ENCODE results near the gene GABARAPL1. TPM values are rescaled to one million over a fixed set of nuclear protein-coding genes. Genes with fewer than 3 reads are reported as not detected.

The GABARAPL1 gene
- total RNA-seq, 2 donors from 2014 or later = 104 to 110 TPM

DNA sequence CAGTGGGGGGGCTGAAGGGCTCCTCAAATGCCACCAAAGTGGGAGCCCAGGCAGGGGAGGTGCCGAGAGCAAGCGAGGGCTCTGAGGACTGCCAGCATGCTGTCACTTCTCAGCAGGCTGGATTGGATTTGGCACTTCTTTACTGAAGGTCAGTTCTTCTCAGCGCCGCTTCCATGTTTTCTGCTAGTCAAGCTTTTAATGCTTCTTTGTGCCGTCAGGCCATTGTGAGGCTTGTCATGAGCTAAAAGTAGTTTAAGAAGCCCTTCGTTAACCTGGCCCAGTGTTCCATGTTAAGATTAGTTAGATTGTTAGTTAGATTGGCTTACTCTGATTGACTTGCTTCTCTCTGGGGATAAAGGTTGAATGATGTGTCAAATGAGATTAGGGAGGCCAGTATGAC is 13.4 kb downstream of the GABARAPL1 start:
- Mint-ChIP-seq H3K4me3 (no peak overlapping the region), H3K27ac (no peak overlapping the region), H3K4me1 (peaks cover 8% of the 10 kb centered on the region), H3K27me3 (no peaks in the 10 kb centered on the region), H3K36me3 (ENCODE audit: low read depth) (peaks cover 8% of the 10 kb centered on the region)
- no peak for DNase-seq
- ATAC-seq = no peak
- H3K9me3 ChIP-seq (ENCODE audit: control insufficient read depth, low read length, poor library complexity, severe bottlenecking) = no peaks in the 10 kb centered on the region

DNA sequence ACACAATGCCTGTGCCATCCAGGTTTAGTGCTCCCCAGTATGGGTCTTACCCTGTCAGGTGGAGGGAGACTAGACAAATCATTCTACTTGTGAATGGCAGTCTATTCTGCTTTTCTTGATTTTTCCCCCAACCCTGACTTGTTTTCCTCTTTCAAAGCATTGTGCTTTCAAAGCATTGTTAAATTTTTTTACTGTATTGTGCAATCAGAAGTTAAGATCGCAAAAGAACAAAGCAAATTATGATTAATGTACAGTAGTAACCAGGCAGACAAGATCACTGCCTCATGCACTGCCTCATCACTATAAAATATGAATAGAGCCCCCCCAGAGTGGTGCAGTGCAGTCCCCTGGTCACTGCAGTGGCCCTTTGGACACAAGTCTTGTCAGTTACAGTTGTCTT is 14.1 kb downstream of the GABARAPL1 start:
- DNase-seq (no peak), ATAC-seq (no peak)
- no peaks in the 10 kb centered on the region for H3K9me3 ChIP-seq (ENCODE audit: control insufficient read depth, low read length, poor library complexity, severe bottlenecking)
- no peaks in the 10 kb centered on the region for H3K27me3 Mint-ChIP-seq
- peaks cover 3% of the 10 kb centered on the region for H3K36me3 Mint-ChIP-seq (ENCODE audit: low read depth)
- H3K4me1 Mint-ChIP-seq = peaks cover 8% of the 10 kb centered on the region
- H3K27ac Mint-ChIP-seq = no peak overlapping the region
- H3K4me3 Mint-ChIP-seq = no peak overlapping the region

GRCh38 chr12:10227648-10228047 is 15.0 kb downstream of the GABARAPL1 start:
- no peak for DNase-seq
- ATAC-seq = no peak
- H3K9me3 ChIP-seq (ENCODE audit: control insufficient read depth, low read length, poor library complexity, severe bottlenecking) = no peaks in the 10 kb centered on the region
- no peaks in the 10 kb centered on the region for H3K36me3 Mint-ChIP-seq (ENCODE audit: low read depth)
- H3K4me3 Mint-ChIP-seq = no peak overlapping the region
- H3K27me3 Mint-ChIP-seq = no peaks in the 10 kb centered on the region
- H3K4me1 Mint-ChIP-seq = peaks cover 8% of the 10 kb centered on the region
- no peak overlapping the region for H3K27ac Mint-ChIP-seq

DNA sequence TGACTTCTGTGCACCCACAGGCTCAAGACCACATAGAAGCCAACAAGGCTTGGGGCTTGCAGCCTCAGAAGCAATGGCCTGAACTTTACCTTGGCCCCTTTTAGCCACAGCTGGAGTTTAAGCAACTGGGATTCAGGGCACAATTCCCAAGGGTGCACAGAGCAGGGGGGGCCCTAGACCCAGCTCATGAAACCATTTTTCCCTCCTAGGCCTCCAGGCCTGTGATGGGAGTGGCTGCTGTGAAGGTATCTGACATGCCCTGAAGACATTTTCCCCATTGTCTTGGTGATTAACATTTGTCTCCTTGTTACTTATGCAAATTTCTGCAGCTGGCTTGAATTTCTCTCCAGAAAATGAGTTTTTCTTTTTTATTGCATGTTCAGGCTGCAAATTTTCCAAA is 21.9 kb downstream of the GABARAPL1 start:
- no peaks in the 10 kb centered on the region for H3K9me3 ChIP-seq (ENCODE audit: control insufficient read depth, low read length, poor library complexity, severe bottlenecking)
- no peak overlapping the region for H3K27ac Mint-ChIP-seq
- DNase-seq = no peak
- peaks cover 9% of the 10 kb centered on the region for H3K27me3 Mint-ChIP-seq
- no peaks in the 10 kb centered on the region for H3K36me3 Mint-ChIP-seq (ENCODE audit: low read depth)
- no peak for ATAC-seq
- H3K4me1 Mint-ChIP-seq = no peaks in the 10 kb centered on the region
- no peak overlapping the region for H3K4me3 Mint-ChIP-seq

- no peak overlapping the region for H3K4me3 Mint-ChIP-seq
Observed at GRCh38 chr12:10235761-10236631, 23.3 kb downstream of the GABARAPL1 start.

GRCh38 chr12:10236720-10237119 is 24.0 kb downstream of the GABARAPL1 start:
- no peaks in the 10 kb centered on the region for H3K9me3 ChIP-seq (ENCODE audit: control insufficient read depth, low read length, poor library complexity, severe bottlenecking)
- Mint-ChIP-seq H3K27me3 (peaks cover 15% of the 10 kb centered on the region), H3K4me3 (no peak overlapping the region), H3K36me3 (ENCODE audit: low read depth) (no peaks in the 10 kb centered on the region), H3K4me1 (no peaks in the 10 kb centered on the region), H3K27ac (no peak overlapping the region)
- ATAC-seq = no peak
- no peak for DNase-seq

More at GRCh38 chr12:10235761-10236631, 23.3 kb downstream of the GABARAPL1 start:
- H3K27me3 Mint-ChIP-seq = peaks cover 12% of the 10 kb centered on the region
- no peaks in the 10 kb centered on the region for H3K36me3 Mint-ChIP-seq (ENCODE audit: low read depth)
- peak in 2 of 3 donors; percentile 18 to 25 for DNase-seq
- no peaks in the 10 kb centered on the region for H3K4me1 Mint-ChIP-seq
- ATAC-seq = peak; percentile 61
- no peaks in the 10 kb centered on the region for H3K9me3 ChIP-seq (ENCODE audit: control insufficient read depth, low read length, poor library complexity, severe bottlenecking)
- H3K27ac Mint-ChIP-seq = no peak overlapping the region

GRCh38 chr12:10238526-10238925 is 25.8 kb downstream of the GABARAPL1 start:
- Mint-ChIP-seq H3K27me3 (peaks cover 26% of the 10 kb centered on the region), H3K4me3 (no peak overlapping the region), H3K36me3 (ENCODE audit: low read depth) (peaks cover 5% of the 10 kb centered on the region), H3K27ac (no peak overlapping the region), H3K4me1 (peaks cover 4% of the 10 kb centered on the region)
- no peak for ATAC-seq
- DNase-seq = no peak
- H3K9me3 ChIP-seq (ENCODE audit: control insufficient read depth, low read length, poor library complexity, severe bottlenecking) = no peaks in the 10 kb centered on the region

- H3K27ac Mint-ChIP-seq = no peak overlapping the region
- no peak for ATAC-seq
- H3K4me1 Mint-ChIP-seq = peaks cover 9% of the 10 kb centered on the region
- H3K4me3 Mint-ChIP-seq = no peak overlapping the region
- peaks cover 5% of the 10 kb centered on the region for H3K36me3 Mint-ChIP-seq (ENCODE audit: low read depth)
- peaks cover 26% of the 10 kb centered on the region for H3K27me3 Mint-ChIP-seq
- DNase-seq = no peak
- H3K9me3 ChIP-seq (ENCODE audit: control insufficient read depth, low read length, poor library complexity, severe bottlenecking) = no peaks in the 10 kb centered on the region
Observed at GRCh38 chr12:10241290-10241689, 28.6 kb downstream of the GABARAPL1 start.

GRCh38 chr12:10241727-10242126 is 29.1 kb downstream of the GABARAPL1 start:
- Mint-ChIP-seq H3K4me3 (no peak overlapping the region), H3K4me1 (peaks cover 9% of the 10 kb centered on the region), H3K27ac (no peak overlapping the region), H3K36me3 (ENCODE audit: low read depth) (peaks cover 5% of the 10 kb centered on the region), H3K27me3 (peaks cover 25% of the 10 kb centered on the region)
- no peak for DNase-seq
- no peaks in the 10 kb centered on the region for H3K9me3 ChIP-seq (ENCODE audit: control insufficient read depth, low read length, poor library complexity, severe bottlenecking)
- no peak for ATAC-seq

DNA sequence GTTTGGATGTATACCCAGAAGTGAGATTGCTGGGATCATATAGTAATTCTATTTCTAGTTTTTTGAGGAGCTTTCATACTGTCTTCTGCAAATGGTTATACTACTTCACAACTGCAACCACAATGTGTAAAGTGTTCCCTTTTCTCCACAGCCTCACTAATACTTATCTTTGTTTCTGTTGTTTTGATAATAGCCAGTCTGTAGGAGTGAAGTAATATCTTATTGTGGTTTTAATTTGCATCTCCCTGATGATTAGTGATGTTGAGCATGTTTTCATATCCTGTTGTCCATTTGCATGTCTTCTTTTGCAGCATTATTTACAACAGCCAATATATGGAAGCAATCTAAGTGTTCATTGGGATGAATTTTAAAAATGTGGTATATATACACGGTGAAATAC is 29.9 kb downstream of the GABARAPL1 start:
- peaks cover 5% of the 10 kb centered on the region for H3K36me3 Mint-ChIP-seq (ENCODE audit: low read depth)
- no peak overlapping the region for H3K4me3 Mint-ChIP-seq
- H3K27me3 Mint-ChIP-seq = peaks cover 18% of the 10 kb centered on the region
- peaks cover 9% of the 10 kb centered on the region for H3K4me1 Mint-ChIP-seq
- no peak for DNase-seq
- H3K27ac Mint-ChIP-seq = no peak overlapping the region
- ATAC-seq = no peak
- no peaks in the 10 kb centered on the region for H3K9me3 ChIP-seq (ENCODE audit: control insufficient read depth, low read length, poor library complexity, severe bottlenecking)

- DNase-seq (no peak), ATAC-seq (no peak)
- H3K27ac Mint-ChIP-seq = no peak overlapping the region
Observed at GRCh38 chr12:10243818-10244520, 31.3 kb downstream of the GABARAPL1 start.

DNA sequence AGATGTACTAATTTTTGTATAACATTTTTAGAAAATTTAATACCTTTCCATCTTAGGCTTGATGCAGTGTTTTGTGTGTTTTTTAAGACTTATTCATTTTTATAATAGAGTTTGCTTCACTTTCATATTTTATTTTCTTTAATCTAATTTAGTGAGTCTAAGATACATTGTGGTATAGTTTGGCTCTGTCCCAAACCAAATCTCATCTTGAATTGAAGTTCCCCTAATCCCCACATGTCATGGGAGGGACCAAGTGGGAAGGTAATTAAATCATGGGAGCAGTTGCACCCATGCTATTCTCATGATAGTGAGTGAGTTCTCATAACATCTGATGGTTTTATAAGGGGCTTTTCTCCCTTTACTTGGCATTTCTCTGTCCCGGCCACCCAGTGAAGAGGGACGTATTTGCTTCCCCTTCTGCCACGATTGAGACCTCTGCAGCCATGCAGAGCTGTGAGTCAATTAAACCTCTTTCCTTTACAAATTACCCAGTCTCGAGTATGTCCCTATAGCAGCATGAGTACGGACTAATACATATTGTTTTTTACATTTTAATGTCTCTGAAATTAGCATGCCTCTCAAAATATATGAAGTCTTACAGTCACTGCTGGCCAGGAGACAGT is 34.9 kb downstream of the GABARAPL1 start:
- H3K9me3 ChIP-seq (ENCODE audit: control insufficient read depth, low read length, poor library complexity, severe bottlenecking) = no peaks in the 10 kb centered on the region
- Mint-ChIP-seq H3K27ac (no peak overlapping the region), H3K27me3 (peaks cover 22% of the 10 kb centered on the region), H3K4me3 (no peak overlapping the region), H3K4me1 (peaks cover 9% of the 10 kb centered on the region), H3K36me3 (ENCODE audit: low read depth) (peaks cover 5% of the 10 kb centered on the region)
- ATAC-seq (no peak), DNase-seq (no peak)

More at GRCh38 chr12:10243818-10244520, 31.3 kb downstream of the GABARAPL1 start:
- Mint-ChIP-seq H3K36me3 (ENCODE audit: low read depth) (peaks cover 5% of the 10 kb centered on the region), H3K4me1 (peaks cover 9% of the 10 kb centered on the region), H3K27me3 (peaks cover 23% of the 10 kb centered on the region), H3K4me3 (peak overlapping the region; percentile 31)
- H3K9me3 ChIP-seq (ENCODE audit: control insufficient read depth, low read length, poor library complexity, severe bottlenecking) = no peaks in the 10 kb centered on the region
